NCI-H748 (cell line): ENCODE measurements around the gene SAMD13.
A peak's percentile ranks its signal among the peaks of the same experiment; 100 is the strongest.

ENCODE experiments used
- DNase-seq: peaks from one replicate; lab custom pipeline; 2025; ENCODE audit not compliant: unreplicated experiment; lab: John Stamatoyannopoulos, UW

SAMD13 gene

DNA sequence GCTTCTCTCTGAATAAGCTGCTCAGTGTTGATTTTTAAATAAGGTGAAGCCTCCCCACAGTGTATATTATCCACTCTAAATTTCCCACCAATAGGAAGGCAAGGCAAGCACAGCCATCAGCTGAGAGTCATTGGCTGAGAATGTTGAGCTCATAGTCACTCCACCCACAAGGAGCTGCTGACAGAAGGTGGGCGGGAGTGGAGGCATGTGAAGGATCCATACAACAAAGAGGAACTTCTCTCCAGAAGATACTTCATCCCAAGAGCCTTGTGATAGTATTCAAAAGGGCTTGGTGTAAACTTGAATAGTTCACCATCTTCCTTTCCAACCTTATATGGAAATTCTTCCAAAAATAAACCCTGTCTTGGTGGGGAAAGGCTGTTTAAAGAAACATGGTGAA, 42.8 kb downstream of the SAMD13 start:
- no peak for DNase-seq

DNA sequence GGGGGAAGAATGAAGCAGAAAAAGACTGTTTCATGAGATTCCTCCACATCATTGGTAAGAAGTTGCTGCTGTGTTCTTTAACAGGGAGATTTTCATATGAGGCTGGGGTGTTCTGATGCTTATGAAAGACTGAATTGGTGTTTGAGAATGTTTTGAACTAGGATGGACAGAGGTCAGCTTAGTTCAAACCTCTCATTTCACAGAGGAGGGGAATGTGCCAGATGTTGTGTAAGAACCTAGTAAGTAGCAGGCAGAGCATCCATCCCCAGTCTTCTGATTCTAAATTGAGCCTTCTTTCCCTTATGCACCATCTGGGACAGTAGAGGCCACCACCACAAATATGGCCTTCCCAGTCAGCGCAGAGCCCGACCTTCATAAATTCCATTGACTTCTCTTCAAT, 43.7 kb downstream of the SAMD13 start:
- DNase-seq: no peak

DNA sequence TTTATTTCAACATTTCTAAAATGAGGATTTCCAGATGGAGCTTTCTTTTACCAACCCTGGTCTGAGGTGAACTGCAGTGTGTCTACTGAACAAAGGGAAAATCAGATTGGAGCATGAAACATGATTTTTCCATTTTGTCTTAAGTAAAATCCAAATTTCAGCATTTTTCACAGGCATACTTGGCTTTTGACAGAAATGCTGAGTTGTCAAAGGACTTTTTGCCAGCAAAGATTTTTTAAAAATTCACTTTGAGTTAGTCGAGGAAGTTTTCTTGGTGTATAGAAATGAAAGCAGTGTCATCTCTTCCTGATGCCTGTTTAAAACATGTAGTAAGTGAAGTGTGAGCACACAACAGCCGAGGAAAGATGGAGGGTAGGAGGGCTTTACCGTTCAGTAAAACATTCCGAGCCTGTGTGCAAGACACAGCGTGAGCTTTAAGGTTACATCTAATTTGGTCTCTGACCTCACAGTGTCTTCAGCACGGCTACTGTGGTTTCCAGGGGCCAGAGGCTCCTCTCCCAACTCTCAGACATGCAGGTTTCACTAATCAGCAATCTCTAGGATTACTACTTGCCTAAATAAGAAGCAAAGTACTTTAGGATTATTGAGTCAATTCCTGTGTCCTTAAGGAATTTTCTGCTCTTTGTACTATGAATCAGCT, 45.9 kb downstream of the SAMD13 start:
- DNase-seq: no peak

DNA sequence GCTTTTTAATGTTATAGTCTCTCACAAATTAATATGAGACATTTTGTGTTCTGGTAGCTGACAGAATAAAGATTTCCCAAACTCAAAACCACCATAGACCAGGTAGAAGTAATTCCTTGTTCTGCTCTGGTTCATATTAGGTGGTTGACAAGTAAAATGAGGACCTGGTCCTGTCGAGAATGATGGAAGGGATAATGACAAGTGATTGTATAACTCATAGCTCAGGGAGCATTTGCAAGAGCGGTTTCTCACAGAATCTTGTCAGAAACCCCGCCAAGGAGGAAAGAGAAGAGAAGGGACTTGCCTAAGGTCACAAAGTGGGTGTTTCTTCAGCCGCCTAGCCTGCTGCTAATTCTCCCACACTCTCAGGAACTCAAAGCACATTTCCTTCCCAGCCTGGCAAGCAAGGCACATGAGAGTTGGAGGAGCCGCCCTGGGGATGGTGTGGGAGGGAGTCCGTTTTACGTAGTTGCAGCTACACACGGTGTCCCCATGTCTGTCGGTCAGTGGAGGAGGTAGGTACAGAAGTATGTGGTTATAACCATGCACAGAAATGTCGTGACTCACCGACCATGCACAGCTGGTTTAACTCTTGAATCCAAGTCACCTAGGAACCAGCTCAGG, 46.5 kb downstream of the SAMD13 start:
- DNase-seq: no peak

DNA sequence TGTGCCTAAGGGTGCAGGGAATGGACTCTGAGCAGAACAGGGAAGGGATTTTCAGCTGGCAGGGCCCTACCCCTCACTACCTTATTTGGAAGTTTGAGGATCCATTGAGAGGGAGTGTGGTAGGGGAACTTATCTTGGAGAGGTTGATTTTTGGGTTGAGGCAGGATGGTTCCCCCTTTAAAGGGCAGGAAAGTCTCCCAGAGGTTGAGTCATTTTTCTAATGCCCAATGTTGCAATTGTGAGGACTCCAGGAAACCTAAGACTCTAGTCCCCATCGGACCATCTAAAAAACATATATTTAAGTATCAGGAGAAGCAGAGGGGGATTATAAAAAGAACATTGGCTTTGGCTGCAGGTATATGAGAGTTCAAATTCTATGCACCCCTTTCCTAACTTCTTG, 47.3 kb downstream of the SAMD13 start:
- DNase-seq: no peak

DNA sequence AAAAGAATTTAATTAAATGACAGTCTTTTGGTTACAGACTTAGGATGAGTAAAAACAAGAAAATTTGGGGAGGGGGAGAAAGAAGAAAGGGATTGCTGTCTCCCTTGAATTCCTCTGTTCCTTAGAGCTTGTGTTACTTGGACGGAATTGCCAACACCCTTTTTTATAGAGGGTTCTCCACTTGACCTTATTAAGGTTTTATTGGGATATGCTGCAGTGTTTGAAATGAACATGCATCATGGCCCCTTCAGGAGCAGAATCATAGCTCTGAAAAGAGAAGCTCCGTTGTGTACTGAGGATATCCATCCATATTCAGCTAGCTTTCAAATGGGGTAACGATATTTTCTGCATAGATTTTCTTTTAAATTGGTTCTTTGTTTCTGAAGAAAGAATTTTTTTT, 48.6 kb downstream of the SAMD13 start:
- no peak for DNase-seq

DNA sequence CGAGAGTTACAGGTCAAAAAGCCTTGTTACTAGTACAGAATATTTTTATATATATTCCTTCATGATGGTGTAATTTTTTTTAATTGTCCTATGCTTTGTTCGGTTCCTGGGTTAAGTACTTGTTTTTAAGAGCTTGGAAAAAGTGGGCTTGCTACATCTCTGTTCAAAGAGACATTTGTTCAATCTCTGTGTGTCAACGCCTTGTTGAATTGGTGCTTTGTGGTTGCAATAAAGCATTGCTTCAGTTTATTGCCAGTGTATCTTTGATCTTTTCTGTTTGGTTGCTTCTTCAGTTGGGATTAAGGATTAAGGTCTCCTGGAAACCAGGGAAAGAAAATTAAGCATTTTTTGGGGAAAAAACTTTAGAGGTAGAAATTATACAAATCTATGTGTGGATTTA, 49.0 kb downstream of the SAMD13 start:
- no peak for DNase-seq

DNA sequence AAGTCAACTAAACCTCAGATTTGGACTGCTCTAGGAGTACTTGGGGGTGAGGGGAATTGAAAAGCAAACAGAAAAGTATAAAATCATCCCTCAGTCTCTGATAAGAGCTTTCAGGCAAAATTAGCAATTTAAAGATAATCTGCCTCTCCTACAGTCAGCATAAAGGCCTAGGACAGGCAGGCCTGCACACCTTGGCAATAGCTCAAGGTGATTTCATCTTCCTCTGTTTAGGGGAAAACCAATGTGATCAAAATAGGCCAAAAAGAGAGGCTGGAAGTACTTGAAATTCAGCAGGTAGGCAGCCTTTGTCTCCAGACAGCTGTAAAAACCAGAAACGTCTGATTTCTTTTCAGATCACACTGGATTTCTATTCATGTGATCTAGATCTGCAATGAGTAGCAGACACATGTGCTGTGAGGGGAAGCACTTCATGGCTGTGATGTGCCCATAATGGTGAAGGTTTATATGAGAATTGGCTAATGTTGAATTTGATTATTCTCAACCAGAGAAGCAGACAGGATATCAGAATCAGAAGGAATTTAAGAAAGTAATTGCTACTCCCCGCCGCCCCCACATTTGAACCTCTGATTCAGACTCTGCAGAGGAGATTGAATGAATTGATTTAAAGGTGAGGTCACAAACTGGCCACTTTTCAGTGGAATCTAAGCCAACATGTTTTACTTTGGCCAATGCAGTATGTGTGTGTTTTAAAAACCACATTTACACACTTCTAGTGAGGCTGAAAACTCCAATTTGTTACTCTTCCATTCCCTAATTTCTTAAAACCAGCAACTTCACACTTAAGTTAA, 51.0 kb downstream of the SAMD13 start:
- DNase-seq: no peak

DNA sequence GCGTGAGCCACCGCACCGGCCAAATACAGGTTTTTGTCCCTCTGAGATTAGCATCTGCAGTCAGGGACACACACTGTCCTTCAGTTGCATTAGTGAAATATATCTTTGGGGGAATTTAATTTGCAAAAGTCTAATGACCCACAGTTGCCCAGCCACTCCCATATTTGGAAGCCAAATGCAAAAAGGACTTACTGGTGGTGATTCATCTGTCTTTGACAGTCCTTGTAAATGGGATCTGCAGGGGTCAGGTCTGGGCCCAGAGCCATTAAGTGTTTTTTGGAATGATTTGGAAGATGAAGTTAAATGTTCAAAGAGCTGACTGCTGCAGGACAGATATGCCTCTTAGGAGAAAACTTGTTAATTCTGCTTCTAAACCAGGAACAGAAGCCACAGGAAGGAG, 52.2 kb downstream of the SAMD13 start:
- no peak for DNase-seq

DNA sequence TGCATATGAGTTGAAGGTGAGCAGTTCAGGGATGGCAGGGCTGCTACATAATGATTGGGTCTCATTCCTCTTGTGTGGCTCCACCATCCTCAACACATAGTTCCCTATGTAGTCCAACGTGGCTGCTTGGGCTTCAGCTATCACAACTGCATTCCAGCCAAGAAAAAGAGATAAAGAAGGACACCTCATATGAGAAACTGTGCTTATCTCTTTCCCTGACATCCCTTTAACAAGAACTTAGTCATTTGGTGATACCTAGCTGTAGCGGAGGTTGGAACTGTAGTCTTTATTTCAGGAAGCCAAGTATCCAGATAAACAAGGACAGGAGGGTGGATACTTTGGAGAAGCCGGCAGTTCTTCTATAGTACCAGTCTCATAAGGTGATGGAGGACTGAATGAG, 54.0 kb downstream of the SAMD13 start:
- DNase-seq: no peak

DNA sequence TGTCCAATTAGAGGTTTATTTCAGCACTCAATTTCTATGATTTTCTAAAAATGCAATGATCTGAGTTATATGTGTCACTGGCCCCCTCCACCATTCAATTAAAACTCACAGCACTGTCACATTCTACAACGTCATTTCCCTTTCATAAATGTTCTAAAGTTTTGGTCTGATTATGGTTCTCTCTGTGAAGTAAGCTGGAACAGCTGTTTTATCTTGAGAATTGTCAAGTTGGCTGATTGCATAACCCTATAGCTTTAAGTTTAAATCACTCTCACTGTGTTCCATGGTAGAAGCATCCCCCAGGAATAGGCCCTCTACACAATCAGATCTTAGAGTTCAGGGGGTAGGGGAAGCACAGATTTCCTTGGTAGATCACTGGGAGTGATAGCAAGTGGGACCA, 55.4 kb downstream of the SAMD13 start:
- DNase-seq: no peak

DNA sequence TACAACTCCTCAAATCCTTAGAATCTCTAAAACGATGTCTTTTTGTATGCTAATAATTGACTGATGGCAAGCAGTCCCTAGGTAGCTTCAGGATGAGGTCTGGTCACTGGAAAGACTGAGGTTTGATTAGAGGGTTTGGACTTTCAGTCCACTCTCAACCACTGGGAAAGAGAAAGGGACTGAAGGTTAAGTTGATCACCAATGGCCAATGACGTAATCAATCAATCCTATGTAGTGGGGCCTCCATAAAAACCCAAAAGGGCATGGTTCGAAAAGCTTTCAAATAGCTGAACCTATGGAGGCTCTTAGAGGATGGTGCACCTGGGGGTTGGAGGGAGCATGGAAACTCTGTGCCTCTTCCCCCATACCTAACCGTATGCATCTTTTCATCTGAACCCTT, 57.2 kb downstream of the SAMD13 start:
- DNase-seq: no peak

DNA sequence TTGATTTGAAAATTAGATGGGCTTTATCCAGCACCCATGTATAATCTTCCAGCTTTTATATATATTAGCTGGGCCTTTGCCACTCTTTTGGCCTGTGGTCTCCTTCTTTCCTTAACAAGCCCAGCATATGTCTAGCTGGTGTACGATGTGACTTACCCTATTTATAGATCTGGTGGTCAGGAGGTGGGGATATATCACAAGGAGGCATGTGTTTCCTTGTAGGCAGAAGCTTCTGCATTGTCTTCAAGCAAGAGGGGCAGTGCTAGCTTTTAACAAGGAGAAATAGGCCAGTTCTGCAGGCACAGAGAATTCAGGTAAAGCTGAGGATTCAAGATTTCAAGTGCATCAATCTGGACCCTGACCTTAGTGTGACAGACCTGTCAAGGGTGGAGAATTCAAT, 58.8 kb downstream of the SAMD13 start:
- DNase-seq: no peak

DNA sequence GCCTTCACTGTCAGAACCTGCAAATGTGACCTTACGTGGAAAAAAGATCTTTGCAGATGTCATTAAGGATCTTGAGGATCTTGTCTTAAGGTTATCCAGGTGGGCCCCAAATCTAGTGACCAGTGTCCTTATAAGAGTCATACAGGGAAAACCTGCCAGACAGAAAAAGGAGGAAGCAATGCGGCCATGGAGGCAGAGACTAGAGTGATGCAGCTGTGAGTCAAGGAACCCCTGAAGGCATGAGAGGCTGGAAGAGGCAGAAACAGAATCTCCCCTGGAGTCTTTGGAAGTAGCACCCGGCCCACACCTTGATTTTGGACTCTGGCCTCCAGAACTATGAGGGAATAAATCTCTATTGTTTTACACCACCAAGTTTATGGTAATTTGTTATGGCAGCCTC, 60.3 kb downstream of the SAMD13 start:
- DNase-seq: no peak

DNA sequence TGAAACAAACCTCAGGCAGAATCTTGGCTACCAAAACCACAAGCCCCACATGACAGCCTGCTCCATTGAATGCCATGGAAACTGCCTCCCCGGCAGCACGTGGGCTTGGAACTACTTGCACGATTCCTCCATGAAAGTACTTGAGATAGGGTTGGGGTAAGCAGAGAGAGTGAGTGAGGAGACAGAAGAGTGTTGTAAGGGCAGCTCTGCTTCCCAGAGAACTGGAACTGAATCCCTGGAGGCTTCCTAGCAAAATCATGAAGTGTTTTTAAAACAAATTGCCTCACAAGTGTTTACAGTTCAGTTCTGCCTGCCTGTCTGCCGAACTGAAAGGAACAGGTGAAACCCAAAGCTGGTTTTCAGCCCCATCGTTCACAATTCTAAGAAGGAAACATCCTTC, 61.5 kb downstream of the SAMD13 start:
- peak; percentile 35 for DNase-seq

DNA sequence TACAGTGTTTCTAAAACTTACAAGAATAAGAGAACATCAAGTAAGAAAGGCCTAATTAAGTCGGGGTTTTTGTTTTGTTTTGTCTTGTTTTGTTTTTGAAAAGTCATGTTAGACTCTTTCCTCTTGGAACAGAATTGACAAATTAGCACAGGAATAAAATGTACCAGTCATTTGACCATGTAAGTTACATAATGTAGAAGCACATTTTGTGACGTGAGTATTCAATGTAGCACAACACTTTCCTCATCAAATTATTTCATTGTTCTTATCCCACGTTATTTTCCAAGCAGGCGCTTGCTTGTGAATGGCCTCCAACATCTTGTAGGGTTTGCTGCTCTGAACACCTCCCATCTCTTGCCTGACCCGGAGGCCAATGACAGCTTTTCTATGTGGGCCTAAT, 62.1 kb downstream of the SAMD13 start:
- DNase-seq: no peak

DNA sequence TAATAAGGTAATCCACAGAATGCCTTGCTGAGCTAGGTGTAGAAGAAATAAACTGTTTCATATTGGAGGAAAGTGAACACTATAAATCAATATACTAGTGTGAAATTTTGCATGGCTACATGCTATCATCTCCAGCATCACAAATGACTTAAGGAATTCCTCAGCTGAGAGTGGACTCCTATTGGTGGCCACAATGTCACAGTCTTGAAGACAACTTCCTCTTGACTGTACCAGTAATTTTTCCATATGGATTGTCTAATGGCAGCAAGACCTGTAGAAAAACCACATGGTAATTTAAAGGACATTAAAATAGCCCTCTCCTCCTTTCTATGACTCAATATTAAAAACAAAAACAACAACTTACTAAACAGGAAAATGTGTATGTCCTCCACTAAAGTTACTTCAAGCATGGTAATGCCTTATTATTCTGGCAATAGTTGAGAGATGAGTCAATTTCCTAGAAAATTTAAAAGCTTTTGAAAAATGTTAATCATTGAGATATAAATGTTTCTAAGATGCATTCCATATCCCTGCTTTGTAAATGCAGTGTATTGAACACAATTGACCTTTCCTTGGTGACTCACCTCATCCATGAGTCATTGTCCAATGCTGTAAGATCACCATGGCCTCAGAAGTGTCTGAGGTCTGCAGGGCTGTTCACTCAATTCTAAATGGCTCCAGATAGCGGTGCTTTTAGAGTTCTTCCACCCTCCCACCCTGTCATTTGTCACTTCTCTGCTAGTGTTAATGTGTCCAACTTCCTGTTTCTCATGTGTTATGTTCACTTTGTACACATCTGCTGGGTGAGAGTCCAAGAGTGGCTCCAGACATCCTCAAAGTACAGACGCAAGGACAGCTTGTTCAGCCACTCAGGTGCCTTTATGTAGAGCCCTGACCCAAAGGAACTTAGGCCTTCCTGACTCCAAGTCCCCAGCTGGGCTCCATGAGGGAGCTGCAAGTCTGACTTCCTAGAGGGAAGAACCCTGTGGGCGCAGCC, 64.0 kb downstream of the SAMD13 start:
- DNase-seq: no peak

DNA sequence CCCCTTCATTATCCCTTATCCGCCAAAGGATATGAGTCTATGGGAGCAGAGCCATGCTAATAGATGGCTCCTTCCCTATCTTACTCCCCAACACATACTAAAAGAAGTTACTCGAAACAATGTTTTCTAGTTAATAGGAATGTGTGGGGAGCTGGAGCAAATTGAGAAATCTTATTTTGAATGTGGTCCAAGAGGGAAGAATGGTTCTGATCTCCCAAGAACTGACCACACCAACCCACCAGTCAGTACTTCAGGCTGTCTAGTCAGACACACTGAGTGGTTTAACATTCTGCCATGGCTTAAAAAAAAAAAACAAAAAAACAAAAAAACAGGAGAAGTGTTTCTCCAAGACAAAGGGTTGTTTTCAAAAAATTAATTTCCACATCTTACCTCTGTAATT, 65.3 kb downstream of the SAMD13 start:
- DNase-seq: no peak

DNA sequence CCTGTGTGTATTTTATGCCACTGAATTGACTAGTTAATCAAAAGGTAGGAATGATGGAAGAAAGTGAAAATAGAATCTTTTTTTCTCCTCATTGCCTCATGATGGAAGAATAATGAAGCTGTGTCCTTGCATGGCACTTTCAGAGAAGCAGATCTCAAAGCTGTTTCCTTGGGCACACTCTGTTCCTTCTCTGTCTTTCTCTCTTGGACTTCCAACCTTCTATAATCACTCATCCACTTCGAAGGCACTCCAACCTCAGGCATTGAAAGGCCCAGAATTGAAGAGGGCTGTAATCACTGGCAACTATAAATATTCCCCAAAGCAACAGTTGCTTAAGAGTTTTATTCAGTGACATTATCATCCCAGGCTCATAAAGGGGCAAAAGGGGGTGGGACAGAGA, 65.7 kb downstream of the SAMD13 start:
- DNase-seq: no peak

DNA sequence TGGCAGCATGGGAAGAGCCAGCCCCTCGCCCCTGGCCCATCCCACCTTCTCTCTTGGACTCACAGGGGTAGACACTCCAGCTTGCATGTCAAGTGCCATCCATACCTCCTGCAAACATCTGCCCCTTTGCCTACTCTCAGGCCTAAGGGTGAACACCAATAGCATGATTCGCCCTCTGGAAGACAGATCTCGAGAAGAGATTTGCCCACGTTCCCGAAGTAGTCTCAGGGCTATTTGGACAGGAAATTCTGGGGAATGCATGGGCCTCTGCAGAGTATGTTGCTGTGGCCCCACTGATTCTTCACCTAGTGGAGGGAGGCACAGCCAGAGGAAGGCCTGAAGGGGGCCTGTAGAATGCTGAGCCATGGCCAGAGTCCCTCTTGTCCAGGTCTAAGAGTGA, 66.9 kb downstream of the SAMD13 start:
- DNase-seq: no peak

DNA sequence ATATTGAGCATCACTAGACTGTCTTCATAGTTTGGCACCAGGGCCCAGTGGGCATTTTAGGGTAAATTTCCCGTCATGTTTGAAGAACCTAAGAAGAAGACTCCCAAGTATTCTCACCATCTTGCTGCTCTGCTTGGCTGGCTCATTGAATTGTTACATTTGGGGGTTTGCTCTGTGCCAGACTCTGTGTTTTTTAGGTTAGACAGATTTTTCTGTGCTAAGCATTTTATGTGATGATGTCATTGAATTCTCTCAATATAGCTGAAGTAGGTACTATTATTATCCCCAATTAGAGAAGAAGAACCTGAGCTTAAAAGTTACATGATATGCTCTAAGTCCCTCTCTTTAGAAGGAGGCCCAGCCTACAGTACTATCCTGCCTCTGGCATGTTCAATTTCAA, 68.8 kb downstream of the SAMD13 start:
- DNase-seq: no peak
